Esophagus squamous epithelium (tissue), 5 donors: Measurements from ENCODE around the gene ATP8A2. TPM values are rescaled to one million over a fixed set of nuclear protein-coding genes. Genes with fewer than 3 reads are reported as not detected.

Experiments used
- DNase-seq: peaks from one replicate; lab custom pipeline; 2025; lab: John Stamatoyannopoulos, UW
- H3K27ac ChIP-seq, 4 donors: fragments of 200-600 bp; sonication (generic); one replicate each; pipeline ENCODE4 v1.5.1; 2016 to 2019; ENCODE audit warnings: mild to moderate bottlenecking in 1 of 4
- H3K27me3 ChIP-seq, 4 donors: fragments of 200-600 bp; sonication (generic); 1 replicate in 3 of 4; 2 replicates in 1 of 4; pipeline versions ENCODE4 v1.5.1 to v1.6.0; 2017 to 2021; ENCODE audit warnings: antibody characterized with exemption in 1 of 4
- H3K36me3 ChIP-seq, 3 donors: fragments of 200-600 bp; sonication (generic); one replicate each; pipeline ENCODE4 v1.5.1; 2016 to 2019
- H3K4me1 ChIP-seq, 3 donors: fragments of 200-600 bp; sonication (generic); one replicate each; pipeline ENCODE4 v1.5.1; 2017 to 2019
- H3K4me3 ChIP-seq, 4 donors: fragments of 200-600 bp; sonication (generic); 1 replicate in 3 of 4; 2 replicates in 1 of 4; pipeline ENCODE4 v1.5.1; 2016 to 2019; ENCODE audit warnings: mild to moderate bottlenecking in 2 of 4, moderate library complexity in 1 of 4
- H3K9me3 ChIP-seq, 3 donors: fragments of 200-600 bp; sonication (generic); one replicate each; pipeline ENCODE4 v1.5.1; 2016 to 2019
- POLR2A ChIP-seq, 4 donors: fragments of 450-650 bp; IDR thresholded peaks; one replicate each; pipeline ENCODE4 v1.6.1; 2017; ENCODE audit warnings: antibody characterized with exemption in 4 of 4, mild to moderate bottlenecking in 4 of 4, moderate library complexity in 3 of 4
- WGBS, 2 donors: methylation state at CpG; one replicate each; pipeline ENCODE4 v1.1.5; 2018; 5-methylcytosine and 5-hydroxymethylcytosine counted together
- intact Hi-C: fragments of 100-400 bp; cut with DNase I; formaldehyde crosslinking; loops from one replicate; pipeline ENCODE4 v1.15.0; 2022
- total RNA-seq, 4 donors: library from RNA; depleted of rRNA; stranded (reverse); fragments of >200 nt; gene quantifications; one replicate each; pipeline ENCODE4 v1.1.0, GENCODE V29; 2016
- TF ChIP-seq, protein P1 (sequence below), 6 experiments: fragments of 450-650 bp in 4 of 6; fragments of 200-600 bp in 2 of 6; sonication (generic) in 2 of 6; IDR thresholded peaks; one replicate each; pipeline ENCODE4 v1.5.1; 2016 to 2019; ENCODE audit warnings: antibody characterized with exemption in 6 of 6, mild to moderate bottlenecking in 4 of 6, moderate library complexity in 4 of 6
- donor health status: DM: yes; HTN: yes; CAD: no.

Gene ATP8A2
- total RNA-seq, 4 donors from 2014 or later = not detected

DNA sequence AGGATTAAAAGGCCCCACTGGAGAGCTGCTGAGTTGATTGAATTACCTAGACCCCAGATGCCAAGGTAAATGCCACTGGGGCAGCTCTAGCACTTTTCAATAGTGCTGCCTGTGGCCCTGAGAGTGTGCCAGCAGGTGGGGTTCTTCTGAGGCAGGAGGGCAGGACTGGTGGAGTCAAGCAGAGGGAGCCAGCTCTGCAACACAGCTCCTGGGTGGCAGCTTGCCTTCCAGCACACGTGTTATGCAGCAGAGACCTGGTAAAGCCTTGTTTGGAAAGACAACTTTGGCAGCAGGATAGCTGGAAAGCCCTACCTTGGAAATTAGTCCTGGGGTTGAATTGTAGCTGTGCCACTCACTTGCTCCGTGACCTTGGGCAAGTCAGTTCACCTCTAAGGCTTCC lies 306.6 kb downstream of the ATP8A2 start:
- 41 to 60% methylated on average over 1 to 2 of the region's 2 CpGs for WGBS, 2 donors
- no peak for DNase-seq

DNA sequence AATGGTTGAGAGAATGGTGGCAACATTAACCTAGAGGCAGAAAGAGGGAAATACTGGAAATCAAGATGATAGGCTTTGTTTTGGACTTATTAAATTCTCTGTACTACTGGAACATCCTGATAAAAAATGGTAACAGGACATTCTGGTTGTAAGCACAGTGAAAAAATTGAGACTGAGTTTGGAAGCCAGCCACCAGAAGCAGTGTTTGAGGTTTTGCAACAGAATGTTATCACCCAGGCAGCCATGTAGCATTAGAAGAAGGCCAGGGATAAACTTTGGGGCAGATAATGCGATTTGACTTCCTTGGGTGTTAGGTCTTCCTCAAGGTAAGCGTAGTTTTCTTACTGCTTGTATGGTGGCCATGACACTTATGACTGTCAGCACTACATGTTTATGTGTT lies 307.4 kb downstream of the ATP8A2 start:
- H3K27me3 ChIP-seq = no peaks in the 10 kb centered on the region
- no peak overlapping the region for H3K4me3 ChIP-seq
- DNase-seq = no peak
- no peaks in the 10 kb centered on the region for H3K9me3 ChIP-seq
- no peak overlapping the region for H3K27ac ChIP-seq
- H3K36me3 ChIP-seq = no peaks in the 10 kb centered on the region
- no peaks in the 10 kb centered on the region for H3K4me1 ChIP-seq
- intact Hi-C loops = no loop called here
- no peak for TF ChIP-seq POLR2A (IDR thresholded peaks at IDR 0.05)
- TF ChIP-seq, protein P1, sequence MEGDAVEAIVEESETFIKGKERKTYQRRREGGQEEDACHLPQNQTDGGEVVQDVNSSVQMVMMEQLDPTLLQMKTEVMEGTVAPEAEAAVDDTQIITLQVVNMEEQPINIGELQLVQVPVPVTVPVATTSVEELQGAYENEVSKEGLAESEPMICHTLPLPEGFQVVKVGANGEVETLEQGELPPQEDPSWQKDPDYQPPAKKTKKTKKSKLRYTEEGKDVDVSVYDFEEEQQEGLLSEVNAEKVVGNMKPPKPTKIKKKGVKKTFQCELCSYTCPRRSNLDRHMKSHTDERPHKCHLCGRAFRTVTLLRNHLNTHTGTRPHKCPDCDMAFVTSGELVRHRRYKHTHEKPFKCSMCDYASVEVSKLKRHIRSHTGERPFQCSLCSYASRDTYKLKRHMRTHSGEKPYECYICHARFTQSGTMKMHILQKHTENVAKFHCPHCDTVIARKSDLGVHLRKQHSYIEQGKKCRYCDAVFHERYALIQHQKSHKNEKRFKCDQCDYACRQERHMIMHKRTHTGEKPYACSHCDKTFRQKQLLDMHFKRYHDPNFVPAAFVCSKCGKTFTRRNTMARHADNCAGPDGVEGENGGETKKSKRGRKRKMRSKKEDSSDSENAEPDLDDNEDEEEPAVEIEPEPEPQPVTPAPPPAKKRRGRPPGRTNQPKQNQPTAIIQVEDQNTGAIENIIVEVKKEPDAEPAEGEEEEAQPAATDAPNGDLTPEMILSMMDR (IDR thresholded peaks at IDR 0.05) = no peak
- 83 to 93% methylated on average over 2 of the region's 2 CpGs for WGBS, 2 donors

More for the DNA sequence above, 306.6 kb downstream of the ATP8A2 start:
- TF ChIP-seq, protein P1 (IDR thresholded peaks at IDR 0.05) = peak in 1 of 6 experiments; percentile 32
- TF ChIP-seq POLR2A (IDR thresholded peaks at IDR 0.05) = no peak
- Histone ChIP-seq H3K27me3 (no peaks in the 10 kb centered on the region), H3K36me3 (no peaks in the 10 kb centered on the region), H3K4me3 (no peak overlapping the region), H3K4me1 (no peaks in the 10 kb centered on the region), H3K9me3 (no peaks in the 10 kb centered on the region), H3K27ac (no peak overlapping the region)
- intact Hi-C loops = no loop called here

DNA sequence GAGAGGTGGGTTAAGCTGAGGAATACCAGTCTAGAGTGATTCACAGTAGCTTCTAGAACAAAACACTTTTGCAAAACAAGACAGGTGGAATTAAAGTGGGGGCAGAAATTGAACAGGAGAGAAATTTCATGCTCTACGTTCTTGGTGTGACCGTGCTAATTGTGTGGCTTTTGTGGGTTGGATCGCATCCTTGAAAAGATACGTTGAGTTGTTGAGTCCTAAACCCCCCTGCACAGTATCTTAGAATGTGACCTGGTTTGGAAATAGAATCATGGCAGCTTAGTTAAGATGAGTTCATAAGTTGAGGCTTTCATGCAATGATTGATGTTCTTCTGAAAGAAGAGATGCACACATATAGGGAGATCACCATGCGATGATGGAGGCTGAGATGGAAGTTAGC lies 308.2 kb downstream of the ATP8A2 start:
- Histone ChIP-seq H3K4me3 (no peak overlapping the region), H3K27me3 (no peaks in the 10 kb centered on the region), H3K36me3 (no peaks in the 10 kb centered on the region), H3K27ac (no peak overlapping the region), H3K9me3 (no peaks in the 10 kb centered on the region), H3K4me1 (no peaks in the 10 kb centered on the region)
- TF ChIP-seq POLR2A (IDR thresholded peaks at IDR 0.05) = no peak
- TF ChIP-seq, protein P1 (IDR thresholded peaks at IDR 0.05) = no peak
- WGBS, 2 donors = 82 to 87% methylated on average over 5 of the region's 5 CpGs
- intact Hi-C loops = no loop called here
- no peak for DNase-seq

DNA sequence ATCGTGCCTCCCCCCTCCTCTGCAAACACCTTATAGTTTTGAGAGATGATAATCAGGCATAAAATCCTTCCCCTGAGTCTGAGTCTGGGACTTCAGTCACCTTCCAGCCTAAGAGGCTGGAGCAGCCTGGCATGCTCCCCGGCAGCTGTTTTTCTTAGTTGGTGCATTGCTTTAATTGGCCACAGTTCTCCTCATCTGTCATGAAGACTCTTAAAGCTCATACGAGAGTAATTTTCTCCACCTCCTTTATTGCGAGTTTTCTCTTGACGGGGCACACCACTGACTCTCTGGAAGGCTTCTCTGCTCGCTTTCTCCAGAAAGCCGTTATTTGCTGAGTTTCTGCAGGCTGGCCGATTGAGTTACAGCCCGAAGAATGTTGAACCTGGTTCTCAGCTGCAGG lies 310.5 kb downstream of the ATP8A2 start:
- TF ChIP-seq POLR2A (IDR thresholded peaks at IDR 0.05) = no peak
- TF ChIP-seq, protein P1 (IDR thresholded peaks at IDR 0.05) = no peak
- no peak for DNase-seq
- Histone ChIP-seq H3K36me3 (no peaks in the 10 kb centered on the region), H3K9me3 (no peaks in the 10 kb centered on the region), H3K27ac (no peak overlapping the region), H3K4me3 (no peak overlapping the region), H3K27me3 (no peaks in the 10 kb centered on the region), H3K4me1 (no peaks in the 10 kb centered on the region)
- intact Hi-C loops = no loop called here
- WGBS, 2 donors = 83 to 89% methylated on average over 9 of the region's 9 CpGs

DNA sequence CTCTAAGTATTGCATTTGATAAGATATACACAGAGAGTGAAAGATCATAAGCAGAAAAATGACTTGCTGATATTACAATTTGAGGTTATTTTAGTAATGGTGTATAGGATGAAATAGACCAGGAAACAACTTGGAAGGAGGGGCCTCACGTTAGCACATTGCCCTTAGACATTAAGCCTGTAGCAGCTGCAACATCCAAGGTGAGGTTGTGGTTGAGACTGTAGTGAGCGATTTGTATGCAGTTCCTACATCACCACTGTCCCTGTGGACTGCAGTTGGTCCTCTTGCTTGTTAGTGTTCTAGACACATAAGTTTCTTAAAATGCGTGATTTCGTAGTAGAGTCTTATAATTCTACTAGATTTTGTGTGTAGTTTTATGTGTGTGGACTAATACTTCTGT lies 311.3 kb downstream of the ATP8A2 start:
- intact Hi-C loops = no loop called here
- Histone ChIP-seq H3K9me3 (no peaks in the 10 kb centered on the region), H3K27ac (no peak overlapping the region), H3K36me3 (no peaks in the 10 kb centered on the region), H3K27me3 (no peaks in the 10 kb centered on the region), H3K4me3 (no peak overlapping the region), H3K4me1 (no peaks in the 10 kb centered on the region)
- TF ChIP-seq, protein P1 (IDR thresholded peaks at IDR 0.05) = no peak
- no peak for TF ChIP-seq POLR2A (IDR thresholded peaks at IDR 0.05)
- 79 to 84% methylated on average over 4 of the region's 4 CpGs for WGBS, 2 donors
- no peak for DNase-seq
